HepG2 (cell line): ENCODE results near the gene RNF175. TPM values are rescaled to one million over a fixed set of nuclear protein-coding genes. Genes with fewer than 3 reads are reported as not detected.

Experiments used
- CTCF ChIP-seq: sonication (generic); formaldehyde crosslinking; IDR thresholded peaks from 2 replicates; pipeline ENCODE4 v1.5.0; 2020; ENCODE audit warnings: mild to moderate bottlenecking, missing genetic modification reagents, moderate library complexity
- IKZF5 ChIP-seq: IDR thresholded peaks from 2 replicates; pipeline ENCODE4 v1.6.1; 2018; ENCODE audit warnings: missing genetic modification reagents, mild to moderate bottlenecking, missing compliant biosample characterization
- LRRFIP1 ChIP-seq: sonication (generic); formaldehyde crosslinking; conservative IDR thresholded peaks from 2 replicates; pipeline ENCODE4 v1.4.0; 2020; ENCODE audit warnings: missing genetic modification reagents
- MLX ChIP-seq: IDR thresholded peaks from 2 replicates; pipeline ENCODE4 v1.6.1; 2016
- ZSCAN5A ChIP-seq: sonication (generic); formaldehyde crosslinking; IDR thresholded peaks from 2 replicates; pipeline ENCODE4 v1.8.0; 2022; ENCODE audit warnings: mild to moderate bottlenecking, missing genetic modification reagents, borderline replicate concordance
- polyA plus RNA-seq, 8 experiments: library from polyadenylated mRNA; depleted of rRNA in 3 of 8; stranded (reverse) in 7 of 8; unstranded in 1 of 8; fragments of >200 nt; fragmentation: Illumina TruSeq in 4 of 8; extraction: Trizol in 4 of 8; gene quantifications; 2 replicates each; pipeline versions ENCODE4 v1.2.1 to v1.2.3, GENCODE V29; 2011 to 2016; ENCODE audit warnings: low read depth in 4 of 8, missing spikeins in 1 of 8, mixed read lengths in 1 of 8; ENCODE audit not compliant: insufficient read depth in 1 of 8
- total RNA-seq, 5 experiments: library from RNA; depleted of rRNA; stranded (reverse); fragments of >200 nt; fragmentation: Illumina TruSeq; extraction: Trizol; gene quantifications; 2 replicates each; pipeline ENCODE4 v1.2.3, GENCODE V29; 2016; ENCODE audit warnings: low read depth in 1 of 5

The RNF175 gene
- total and polyA plus RNA-seq, 2 of the 13 experiments (the other 11 are each of a cell fraction or from before 2014, with no cell fraction given), result not detected

GRCh38 chr4:153781717-153782416 is 22.0 kb upstream of the RNF175 start (continued):
- TF ChIP-seq IKZF5 (CRISPR knock-in tag), result no peak
- TF ChIP-seq ZSCAN5A (CRISPR knock-in tag), result no peak
- no peak for TF ChIP-seq LRRFIP1 (CRISPR knock-in tag)
- no peak for TF ChIP-seq MLX (CRISPR knock-in tag)
- no peak for TF ChIP-seq CTCF (CRISPR knock-in tag)
